Stimulated activated CD4-positive, alpha-beta T cell treated with anti-CD3 and anti-CD28 coated beads, Interleukin-12 subunit alpha, Interleukin-12 subunit beta, amount 100 ng/mL, for 24 hours (primary cell): ENCODE results near the gene OTUD4.
A peak's percentile ranks its signal among the peaks of the same experiment; 100 is the strongest.
"Not testable (repeated sequence)": the region's sequence is repeated elsewhere in the genome, so short reads cannot be mapped to it uniquely, and the experiment has no call there.

Experiments
- DNase-seq, 2 experiments: peaks; one replicate each; pipeline ENCODE4 v3.0.0-alpha.2; 2020; ENCODE audit warnings: low read depth in 2 of 2

The OTUD4 gene, protein sequence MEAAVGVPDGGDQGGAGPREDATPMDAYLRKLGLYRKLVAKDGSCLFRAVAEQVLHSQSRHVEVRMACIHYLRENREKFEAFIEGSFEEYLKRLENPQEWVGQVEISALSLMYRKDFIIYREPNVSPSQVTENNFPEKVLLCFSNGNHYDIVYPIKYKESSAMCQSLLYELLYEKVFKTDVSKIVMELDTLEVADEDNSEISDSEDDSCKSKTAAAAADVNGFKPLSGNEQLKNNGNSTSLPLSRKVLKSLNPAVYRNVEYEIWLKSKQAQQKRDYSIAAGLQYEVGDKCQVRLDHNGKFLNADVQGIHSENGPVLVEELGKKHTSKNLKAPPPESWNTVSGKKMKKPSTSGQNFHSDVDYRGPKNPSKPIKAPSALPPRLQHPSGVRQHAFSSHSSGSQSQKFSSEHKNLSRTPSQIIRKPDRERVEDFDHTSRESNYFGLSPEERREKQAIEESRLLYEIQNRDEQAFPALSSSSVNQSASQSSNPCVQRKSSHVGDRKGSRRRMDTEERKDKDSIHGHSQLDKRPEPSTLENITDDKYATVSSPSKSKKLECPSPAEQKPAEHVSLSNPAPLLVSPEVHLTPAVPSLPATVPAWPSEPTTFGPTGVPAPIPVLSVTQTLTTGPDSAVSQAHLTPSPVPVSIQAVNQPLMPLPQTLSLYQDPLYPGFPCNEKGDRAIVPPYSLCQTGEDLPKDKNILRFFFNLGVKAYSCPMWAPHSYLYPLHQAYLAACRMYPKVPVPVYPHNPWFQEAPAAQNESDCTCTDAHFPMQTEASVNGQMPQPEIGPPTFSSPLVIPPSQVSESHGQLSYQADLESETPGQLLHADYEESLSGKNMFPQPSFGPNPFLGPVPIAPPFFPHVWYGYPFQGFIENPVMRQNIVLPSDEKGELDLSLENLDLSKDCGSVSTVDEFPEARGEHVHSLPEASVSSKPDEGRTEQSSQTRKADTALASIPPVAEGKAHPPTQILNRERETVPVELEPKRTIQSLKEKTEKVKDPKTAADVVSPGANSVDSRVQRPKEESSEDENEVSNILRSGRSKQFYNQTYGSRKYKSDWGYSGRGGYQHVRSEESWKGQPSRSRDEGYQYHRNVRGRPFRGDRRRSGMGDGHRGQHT

DNA sequence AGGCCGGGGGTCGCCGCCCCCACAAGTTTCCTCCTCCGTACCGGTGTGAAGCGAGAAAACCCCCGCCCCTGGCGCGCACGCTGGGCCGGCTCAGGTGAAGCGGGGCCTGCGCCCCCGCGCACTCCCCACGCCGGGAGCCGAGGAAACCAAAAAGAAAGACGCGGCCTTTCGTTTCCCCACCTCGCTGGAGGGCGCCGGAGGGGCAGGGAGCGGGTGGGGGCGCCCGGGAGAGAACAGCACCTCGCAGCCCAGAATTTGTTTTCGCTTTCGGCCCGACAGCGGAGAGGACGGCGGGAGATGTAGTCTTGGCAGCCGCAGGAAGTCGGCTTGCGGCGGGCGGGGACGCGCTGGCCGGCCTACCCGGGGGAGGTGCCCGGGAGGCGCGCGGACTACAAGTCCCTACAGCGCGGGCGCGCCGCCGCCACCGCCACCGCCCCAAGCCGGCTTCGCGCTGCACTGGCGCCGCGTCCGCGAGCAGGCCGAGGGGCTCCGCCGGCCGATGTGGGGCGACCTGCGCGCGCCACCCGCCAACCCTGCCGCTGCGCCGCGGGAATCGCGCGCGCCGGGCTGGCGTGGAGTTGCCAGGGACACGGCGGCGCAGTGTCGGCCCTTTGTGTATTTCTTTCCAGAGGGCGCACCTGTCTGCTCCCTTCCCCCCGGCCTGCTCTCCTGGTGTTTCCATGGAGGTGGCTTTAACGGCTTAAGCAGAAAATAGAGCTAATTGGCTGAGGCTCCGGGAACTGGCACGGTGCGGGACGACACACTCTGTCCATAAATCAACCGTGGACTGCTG is at the start of gene OTUD4:
Gene OTUD4, minus strand, starts transcription at position 292 of the 793 bp plus-strand sequence. CDS start 616 bp downstream, outside the sequence.
- DNase-seq: peak; percentile 89 to 93

DNA sequence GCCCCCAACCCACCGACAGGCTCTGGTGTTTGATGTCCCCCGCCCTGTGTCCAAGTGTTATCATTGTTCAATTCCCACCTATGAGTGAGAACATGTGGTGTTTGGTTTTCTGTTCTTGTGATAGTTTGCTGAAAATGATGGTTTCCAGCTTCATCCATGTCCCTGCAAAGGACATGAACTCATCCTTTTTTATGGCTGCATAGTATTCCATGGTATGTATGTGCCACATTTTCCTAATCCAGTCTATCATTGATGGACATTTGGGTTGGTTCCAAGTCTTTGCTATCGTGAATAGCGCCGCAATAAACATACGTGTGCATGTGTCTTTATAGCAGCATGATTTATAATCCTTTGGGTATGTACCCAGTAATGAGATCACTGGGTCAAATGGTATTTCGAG is 42.8 kb upstream of the OTUD4 start:
- not testable (repeated sequence) for DNase-seq

DNA sequence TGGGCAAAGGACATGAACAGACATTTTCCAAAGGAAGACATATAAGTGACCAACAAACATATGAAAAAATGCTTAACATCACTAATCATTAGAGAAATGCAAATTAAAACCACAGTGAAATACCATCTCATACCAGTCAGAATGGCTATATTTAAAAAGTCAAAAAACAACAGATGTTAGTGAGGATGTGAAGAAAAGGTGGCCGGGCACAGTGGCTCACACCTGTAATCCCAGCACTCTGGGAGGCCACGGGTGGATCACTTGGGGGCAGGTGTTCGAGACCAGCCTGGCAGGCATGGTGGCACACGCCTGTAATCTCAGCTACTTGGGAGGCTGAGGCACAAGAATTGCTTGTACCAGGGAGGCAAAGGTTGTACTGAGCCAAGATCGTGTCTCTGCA is 41.1 kb upstream of the OTUD4 start:
- DNase-seq: not testable (repeated sequence)

DNA sequence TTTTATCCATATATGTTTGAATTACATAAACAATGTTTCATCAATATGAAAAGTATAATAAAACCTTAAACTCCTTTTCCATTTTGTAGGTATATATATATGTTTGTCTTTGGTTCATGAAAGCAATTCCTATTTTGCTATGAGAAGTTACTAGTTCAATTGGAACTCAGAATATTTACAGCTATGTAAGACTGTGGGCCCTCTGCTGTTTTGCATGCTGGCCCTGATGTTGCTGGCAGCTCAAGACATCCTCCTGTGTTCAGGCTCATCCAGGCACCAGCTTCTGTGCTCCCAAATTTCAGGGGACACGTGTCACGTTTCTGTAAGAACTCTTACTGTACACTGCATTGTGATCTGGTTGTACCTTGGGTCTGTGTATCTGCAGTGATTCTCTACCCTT is 38.7 kb upstream of the OTUD4 start:
- no peak for DNase-seq

DNA sequence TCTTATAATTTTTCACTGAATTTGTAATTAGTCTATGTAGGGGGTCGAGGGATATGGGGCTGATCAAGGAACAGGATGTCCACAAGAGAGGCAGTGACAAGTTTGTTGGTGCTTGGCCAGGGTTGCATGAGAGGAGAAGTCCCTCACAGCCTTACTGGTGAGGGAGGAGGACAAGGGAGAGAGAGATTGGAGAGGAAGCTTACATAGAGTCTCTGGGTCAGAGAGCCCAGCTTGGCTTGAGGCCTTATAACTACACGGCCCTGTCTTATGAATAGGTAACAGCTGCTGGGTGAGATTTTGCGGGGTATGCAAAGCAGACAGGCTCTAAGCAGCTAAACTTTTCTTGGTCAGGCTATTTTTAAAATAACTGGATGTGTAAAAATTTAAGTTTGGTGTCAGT is 37.9 kb upstream of the OTUD4 start:
- no peak for DNase-seq

DNA sequence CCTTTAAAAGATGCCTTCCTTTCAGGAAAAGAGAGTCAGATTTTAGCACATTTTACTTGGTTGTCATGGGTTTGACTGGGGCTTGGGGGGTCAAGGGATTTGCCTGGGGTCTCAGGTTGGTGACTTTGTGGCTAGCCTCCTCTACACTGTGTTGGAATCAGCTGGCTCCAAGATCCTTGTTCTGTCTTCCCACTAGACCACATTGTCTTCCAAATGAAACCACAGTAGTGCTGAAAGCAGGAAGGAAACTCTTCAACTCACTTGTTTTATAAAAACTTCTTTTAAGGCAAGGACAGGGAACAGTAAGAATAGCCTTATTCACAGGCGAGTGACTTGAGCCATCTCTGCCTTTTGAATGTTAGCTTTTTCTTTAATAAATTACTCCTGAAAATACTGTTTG is 37.0 kb upstream of the OTUD4 start:
- DNase-seq: no peak

DNA sequence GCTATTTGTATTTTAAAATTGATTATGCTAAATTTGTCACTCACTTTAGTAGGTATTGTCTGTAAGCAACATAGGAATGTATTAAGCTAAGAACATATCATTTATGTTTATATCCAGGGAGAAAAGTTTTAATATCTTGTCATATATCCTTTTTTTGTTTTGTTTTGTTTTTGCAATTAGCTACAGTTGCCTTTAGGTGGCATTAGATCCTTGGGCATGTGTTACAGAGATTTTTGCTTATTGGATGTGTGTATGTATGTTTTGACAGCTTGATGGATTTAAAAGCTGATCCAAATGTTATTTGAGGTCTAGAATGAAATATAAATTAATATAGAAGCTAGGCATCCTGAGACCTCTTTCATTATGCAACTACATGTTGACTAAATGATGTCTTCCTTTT is 36.1 kb upstream of the OTUD4 start:
- no peak for DNase-seq

DNA sequence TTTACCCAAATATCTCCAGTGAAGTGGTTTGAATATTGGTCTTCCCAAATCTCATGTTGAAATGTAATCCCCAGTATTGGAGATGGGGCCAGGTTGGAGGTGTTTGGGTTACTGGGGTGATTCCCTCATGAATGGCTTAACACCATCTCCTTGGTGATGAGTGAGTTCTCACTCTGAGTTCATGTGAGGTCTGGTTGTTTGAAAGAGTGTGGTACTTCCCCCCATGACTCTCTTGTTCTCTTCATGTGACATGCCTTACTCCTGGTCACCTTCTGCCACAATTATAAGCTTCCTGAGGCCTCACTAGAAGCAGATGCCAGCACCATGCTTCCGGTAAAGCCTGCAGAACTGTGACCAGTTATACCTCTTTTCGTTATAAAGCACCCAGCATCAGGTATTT is 32.9 kb upstream of the OTUD4 start:
- no peak for DNase-seq

DNA sequence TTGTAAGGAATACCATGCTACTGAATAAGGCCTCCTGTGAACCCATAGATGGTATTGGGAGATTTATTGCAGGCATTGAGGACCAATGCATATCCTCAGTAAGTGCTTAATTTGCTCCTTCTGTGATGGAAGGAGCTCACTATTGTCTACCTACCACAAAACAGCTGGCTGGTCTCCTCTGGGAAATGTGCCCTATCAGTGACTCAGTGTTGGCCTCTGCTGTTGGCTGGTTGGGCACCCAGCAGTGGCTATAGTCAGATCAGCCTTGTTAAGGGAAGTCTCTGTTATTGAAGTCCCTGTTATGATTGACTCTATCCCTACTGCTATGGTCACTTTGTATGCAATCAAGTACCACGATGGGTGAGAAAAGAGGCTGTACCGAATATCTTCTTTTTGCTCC is 27.5 kb upstream of the OTUD4 start:
- no peak for DNase-seq

DNA sequence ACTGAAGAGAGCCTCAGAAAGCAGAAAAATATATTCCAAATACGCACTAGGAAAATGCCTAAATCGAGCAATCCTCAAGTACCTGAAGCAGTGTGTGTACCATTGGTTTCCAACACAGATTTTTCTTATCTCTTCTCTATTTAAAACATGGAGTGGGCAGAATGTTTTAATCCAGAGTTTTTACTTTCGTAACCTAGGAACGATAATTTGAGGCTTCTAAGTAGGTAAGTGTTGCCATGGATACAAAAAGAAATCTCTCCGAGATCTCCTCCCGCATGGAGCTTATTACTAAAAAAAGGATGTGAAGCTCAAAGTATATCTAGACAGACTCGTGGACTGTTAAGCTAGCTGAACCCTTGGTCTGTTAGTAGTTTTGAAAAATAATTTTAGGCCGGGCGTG is 23.0 kb upstream of the OTUD4 start:
- no peak for DNase-seq

DNA sequence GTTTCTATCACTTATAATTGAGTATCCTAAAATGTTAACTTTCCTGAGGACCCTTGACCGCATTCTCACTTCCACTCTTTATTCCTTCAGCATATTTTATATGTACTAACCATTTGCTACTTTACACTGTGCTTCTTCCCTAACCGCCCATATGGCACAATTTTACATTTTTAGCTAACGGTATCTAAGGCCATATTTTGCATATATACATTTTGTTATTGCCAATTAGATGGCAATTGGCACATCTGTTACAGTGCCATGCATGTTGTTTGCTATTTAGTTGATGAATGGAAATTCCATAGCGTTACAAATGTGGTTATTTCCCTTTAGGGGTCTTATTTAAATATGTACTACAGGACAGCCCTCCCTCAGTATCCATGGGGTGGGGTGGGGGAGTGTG is 20.0 kb upstream of the OTUD4 start:
- no peak for DNase-seq

DNA sequence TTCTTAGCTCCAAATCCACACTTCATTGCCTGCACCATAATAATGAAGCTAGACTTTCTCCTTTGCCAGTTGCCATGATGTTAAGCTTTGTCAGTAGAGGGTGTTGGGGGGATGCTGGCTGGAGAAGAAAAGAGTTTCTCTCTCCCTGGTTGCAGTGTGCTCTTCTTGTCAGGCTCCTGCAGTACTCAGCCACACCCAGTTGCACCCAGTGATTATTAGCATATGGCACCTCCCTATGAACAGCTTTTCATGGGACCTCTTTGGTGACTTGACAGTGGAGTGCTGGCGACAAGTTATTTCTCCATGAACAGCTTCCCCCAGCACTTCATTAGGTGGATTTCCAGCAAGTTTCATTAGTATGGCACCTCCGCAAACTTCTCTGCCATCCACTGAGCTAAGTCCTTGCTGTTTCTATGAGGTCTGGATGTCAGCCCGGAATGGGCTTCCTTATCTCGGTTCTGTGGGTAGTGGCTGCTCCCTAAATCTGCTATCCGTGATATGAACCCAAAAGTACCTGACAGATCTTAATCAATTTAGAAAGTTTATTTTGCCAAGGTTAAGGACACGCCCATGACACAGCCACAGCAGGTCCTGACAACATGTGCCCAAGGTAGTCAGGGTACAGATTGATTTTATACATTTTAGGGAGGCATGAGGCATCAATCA is 18.8 kb upstream of the OTUD4 start:
- DNase-seq: no peak

DNA sequence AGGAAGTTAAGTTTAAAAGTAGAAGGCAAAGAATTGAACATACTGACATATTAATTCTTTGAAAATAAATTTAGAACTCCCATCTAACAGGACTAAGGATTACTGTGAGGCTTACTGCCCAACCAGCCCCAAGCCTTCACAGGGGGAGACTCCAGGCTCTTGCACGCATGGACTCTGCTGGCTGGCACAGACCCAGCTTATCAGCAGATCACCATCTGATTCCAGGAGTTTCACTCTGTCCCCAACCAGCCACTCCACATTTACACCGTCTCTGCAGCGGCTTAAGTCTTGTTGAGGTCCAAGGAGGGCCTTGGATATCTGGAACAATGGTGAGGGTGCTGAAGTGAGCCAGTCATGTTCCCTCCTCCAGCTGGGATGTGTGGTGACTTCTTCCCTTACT is 16.4 kb upstream of the OTUD4 start:
- no peak for DNase-seq

DNA sequence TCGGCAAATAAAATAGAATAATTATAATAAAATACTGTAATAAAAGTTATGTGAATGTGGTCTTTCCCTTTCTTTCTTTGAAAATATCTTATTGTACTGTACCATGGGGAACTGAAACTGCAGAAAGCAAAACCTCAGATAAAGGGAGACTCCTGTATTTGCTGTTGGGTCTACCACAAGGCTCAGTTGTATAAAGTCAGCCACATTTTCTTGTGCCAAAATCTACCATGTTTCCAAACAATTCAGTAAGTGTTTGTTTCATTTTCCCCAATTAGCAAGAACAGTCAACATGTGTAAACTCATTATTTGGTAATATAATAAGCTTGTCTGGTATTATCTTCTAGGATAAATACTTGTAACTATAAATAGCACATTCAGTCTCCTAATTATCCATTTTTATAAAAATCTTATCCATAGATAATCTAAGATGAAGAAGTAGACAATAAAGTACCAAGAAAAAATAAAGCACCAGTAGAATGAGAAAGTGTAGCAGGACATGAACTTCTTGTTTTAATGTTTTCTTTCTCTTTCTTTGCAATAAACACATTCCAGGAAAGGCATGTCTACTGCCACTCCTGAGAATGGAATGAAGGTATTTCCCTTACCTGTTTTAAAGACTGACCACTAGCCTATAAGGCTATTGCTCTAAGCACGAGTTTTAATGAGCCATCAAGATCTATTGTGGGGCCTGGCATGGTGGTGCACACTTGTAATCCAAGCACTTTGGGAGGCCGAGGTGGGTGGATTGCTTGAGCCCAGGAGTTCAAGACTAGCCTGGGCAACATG is 15.0 kb upstream of the OTUD4 start:
- DNase-seq: no peak

DNA sequence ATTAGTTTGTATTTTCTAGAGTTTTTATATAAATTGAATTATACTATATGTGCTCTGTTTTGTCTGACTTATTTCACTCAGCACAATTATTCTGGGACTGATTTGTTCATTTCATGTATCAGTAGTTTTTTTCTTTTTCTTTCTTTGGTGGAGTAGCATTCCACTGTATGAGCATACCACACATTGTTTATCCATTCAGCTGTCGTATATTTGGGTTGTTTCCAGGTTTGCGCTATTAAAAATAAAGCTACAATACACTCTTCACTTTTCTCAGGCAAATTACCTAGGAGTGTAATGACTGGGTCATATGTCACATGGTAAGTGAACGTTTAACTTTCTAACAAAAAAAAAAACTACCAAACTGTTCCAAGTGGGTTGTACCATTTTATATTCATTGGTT is 9.6 kb upstream of the OTUD4 start:
- no peak for DNase-seq

DNA sequence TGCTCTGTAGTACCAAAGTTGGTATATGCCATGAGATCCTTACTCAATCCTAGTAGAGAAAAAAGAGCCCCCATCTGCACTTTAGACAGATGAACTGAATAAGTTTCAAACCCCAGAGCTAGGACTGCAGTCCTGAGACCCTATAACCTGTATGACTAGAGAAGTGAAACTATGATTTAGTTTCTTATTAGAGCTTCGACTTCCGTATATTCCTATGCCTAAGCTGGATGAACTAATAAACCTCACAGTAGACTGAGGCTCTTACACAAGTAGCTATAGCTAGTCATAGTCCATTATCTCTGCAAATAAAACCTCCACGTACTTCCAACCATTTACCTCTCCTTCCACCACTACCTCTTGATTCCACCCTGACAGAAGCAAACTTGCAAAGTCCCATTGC is 6.3 kb upstream of the OTUD4 start:
- no peak for DNase-seq

DNA sequence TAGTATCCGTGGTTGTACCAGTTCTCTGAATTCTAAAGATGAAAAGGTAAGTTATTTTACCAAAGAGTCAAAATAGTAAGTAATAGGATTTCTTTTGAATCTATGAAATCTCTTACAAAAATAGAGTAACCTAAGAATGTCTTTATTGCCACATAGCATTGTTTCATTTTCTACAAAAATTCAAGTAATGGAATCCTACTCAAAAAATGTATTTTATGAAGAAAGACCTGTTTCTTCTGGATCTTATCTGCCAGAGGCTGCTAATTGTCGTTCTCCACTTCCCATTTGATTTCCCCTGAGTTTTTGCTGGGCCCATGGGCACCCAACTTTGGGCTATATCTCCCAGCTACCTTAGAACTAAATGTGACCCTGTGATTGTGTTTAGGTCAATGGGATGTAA is 3.2 kb upstream of the OTUD4 start:
- DNase-seq: no peak

DNA sequence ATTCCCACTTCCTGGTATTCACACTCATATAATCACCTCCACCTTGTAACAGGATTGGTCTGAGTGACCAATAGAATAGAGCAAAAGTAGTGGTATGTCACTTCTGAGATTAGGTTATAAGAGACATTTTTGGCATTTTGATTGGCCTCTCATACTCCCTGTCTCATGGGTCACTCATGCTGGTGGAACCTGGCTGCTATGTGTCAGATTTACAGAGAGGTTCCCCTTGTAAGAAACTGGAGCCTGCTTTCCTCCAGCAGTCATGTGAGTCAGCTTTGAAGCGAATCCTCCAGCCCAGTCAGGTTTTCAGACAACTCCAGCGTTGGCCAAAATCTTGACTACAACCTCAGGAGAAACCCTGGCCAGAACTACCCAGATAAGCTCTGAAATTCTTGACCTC is 2.6 kb upstream of the OTUD4 start:
- no peak for DNase-seq

DNA sequence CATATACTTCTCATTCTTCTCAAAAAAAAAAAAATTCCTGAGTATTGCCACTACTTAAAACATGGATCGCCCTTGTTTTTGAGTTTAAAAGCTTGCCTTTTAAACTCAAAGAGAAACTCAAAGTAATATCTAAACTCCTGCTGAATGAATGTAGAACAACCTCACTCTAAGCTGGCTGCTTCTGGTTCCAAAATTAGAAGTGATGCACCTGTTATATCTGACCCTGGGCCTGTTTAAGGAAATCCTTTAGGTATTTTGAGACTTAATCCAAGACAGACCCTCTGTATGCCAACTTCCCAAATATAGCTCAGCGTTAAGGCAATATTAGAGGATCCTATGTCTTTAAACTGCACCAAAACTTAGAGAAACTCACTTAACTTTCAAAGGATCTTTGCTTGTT is 1.8 kb upstream of the OTUD4 start:
- DNase-seq: no peak

DNA sequence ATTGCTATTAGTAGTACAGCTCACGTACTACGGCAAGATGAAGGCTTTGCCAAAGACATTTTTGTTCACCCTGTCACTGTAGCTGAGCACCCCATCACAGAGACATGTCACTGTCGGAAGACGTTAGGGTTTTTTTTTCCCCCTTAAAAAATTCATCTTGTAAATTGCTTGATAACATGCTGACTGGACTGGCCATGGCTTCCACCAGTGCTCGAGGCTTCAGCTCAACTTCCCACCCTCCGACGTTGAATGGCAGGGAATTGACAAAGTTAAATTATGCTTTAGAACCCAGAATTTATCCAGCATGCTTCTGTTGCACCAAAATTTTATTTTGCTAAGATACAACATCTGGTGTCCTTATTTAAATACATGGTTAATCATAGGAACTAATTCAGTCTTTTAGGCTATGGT is 707 bp upstream of the OTUD4 start:
- DNase-seq: no peak
